Adipocyte (in vitro differentiated cells): ENCODE data around the gene MMAA.
"Not testable (repeated sequence)": the region's sequence is repeated elsewhere in the genome, so short reads cannot be mapped to it uniquely, and the experiment has no call there.

Experiments
- DNase-seq: peaks from one replicate; pipeline ENCODE4 v3.0.0-alpha.2; 2015; ENCODE audit warnings: low read depth
- H3K27me3 ChIP-seq: replicated peaks from 2 replicates; pipeline ENCODE4 v1.7.0; 2013; ENCODE audit warnings: mild to moderate bottlenecking, low read length, moderate library complexity; ENCODE audit not compliant: control insufficient read depth, insufficient read depth
- H3K36me3 ChIP-seq: 2 replicates; pipeline ENCODE4 v1.7.0; 2013; ENCODE audit warnings: low read length, mild to moderate bottlenecking, moderate library complexity; ENCODE audit not compliant: control insufficient read depth, insufficient read depth, severe bottlenecking
- H3K4me1 ChIP-seq: 2 replicates; pipeline ENCODE4 v1.7.0; 2013; ENCODE audit warnings: mild to moderate bottlenecking, low read length, moderate library complexity; ENCODE audit not compliant: control insufficient read depth, insufficient read depth
- H3K4me3 ChIP-seq: 2 replicates; pipeline ENCODE4 v1.7.0; 2013; ENCODE audit warnings: mild to moderate bottlenecking, low read length, moderate library complexity
- H3K9ac ChIP-seq: 2 replicates; pipeline ENCODE4 v1.7.0; 2013; ENCODE audit warnings: mild to moderate bottlenecking, low read length, moderate library complexity
- H3K9me3 ChIP-seq: 2 replicates; pipeline ENCODE4 v1.7.0; 2013; ENCODE audit warnings: mild to moderate bottlenecking, low read length, moderate library complexity; ENCODE audit not compliant: control insufficient read depth

The MMAA gene

DNA sequence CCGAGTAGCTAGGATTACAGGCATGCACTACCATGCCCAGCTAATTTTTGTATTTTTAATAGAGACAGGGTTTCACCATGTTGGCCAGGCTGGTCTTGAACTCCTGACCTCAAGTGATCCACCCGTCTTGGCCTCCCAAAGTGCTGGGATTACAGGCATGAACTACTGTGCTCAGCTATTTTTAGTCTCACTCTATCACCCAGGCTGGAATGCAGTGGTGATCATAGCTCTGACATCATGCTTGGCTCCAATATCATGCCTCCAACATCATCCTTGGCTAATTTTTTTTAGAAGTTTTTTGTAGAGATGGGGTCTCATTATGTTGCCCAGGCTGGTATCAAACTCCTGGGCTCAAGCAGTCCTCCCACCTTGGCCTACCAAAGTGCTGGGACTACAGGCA is 21.1 kb downstream of the MMAA start:
- not testable (repeated sequence) for H3K4me3 ChIP-seq, H3K9me3 ChIP-seq, H3K4me1 ChIP-seq, H3K27me3 ChIP-seq, H3K9ac ChIP-seq
- DNase-seq = peak; percentile 53
- H3K36me3 ChIP-seq = peaks cover 13% of the 10 kb centered on the region

DNA sequence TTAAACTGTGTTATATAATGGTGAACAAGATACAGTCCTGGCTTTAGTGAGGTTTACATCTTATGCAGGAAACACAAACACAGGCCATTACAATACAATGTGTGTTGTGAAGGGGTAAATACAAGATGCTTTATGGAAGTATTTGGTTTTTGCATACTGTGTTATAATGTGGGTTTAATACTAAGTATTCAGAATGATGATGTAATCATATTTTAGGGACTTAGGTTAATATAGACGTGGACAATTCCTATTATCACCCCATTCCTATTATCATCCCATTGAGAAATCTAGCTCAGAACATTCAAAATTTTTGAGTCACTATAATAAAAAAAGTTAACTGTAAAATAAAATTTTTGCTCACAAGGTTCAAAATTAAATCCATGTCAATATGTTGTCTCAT is 24.1 kb downstream of the MMAA start:
- H3K4me3 ChIP-seq = no peak overlapping the region
- no peaks in the 10 kb centered on the region for H3K9me3 ChIP-seq
- peaks cover 22% of the 10 kb centered on the region for H3K36me3 ChIP-seq
- peaks cover 6% of the 10 kb centered on the region for H3K4me1 ChIP-seq
- no peak for DNase-seq
- H3K9ac ChIP-seq = no peak overlapping the region
- H3K27me3 ChIP-seq = no peaks in the 10 kb centered on the region

DNA sequence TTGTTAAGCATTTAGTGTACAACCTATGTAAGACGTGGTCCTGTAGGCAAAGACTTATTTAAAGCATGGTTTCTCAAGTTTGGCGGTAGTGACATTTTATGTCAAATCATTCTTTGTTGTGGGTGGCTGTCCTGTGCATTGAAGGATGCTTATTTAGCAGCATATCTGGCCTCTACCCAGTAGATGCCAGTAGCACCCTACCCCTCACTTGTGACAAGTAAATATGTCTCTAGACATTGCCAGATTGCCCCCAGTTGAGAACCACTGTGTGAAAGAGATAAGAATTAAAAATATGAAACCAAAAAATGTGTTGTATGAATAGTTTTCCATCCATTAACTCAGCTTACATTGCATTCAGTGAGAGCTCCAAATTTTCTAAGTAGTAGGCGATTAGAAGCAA is 25.5 kb downstream of the MMAA start:
- Histone ChIP-seq H3K27me3 (no peaks in the 10 kb centered on the region), H3K4me3 (no peak overlapping the region), H3K36me3 (peaks cover 11% of the 10 kb centered on the region), H3K9ac (no peak overlapping the region), H3K9me3 (no peaks in the 10 kb centered on the region), H3K4me1 (peaks cover 6% of the 10 kb centered on the region)
- no peak for DNase-seq

DNA sequence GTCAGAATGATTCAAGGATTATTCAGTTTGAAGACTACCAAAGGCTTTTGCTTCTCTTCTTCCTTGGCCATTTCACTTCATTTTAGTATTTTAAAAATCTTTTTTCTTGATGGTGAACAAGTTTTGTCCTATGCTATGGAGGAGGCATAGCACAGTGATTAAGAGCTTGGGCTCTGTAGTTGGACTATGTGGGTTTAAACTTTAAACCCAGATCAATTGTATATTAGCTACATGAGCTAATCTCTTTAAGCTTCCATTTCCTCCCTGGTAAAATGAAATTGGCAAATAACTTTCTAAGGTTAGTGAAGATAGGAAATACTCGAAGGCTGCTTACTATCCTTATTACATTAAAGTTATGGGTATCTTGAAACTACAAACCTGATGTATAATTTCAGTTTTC is 37.0 kb downstream of the MMAA start:
- DNase-seq = no peak
- no peaks in the 10 kb centered on the region for H3K9me3 ChIP-seq
- no peaks in the 10 kb centered on the region for H3K27me3 ChIP-seq
- no peaks in the 10 kb centered on the region for H3K4me1 ChIP-seq
- H3K36me3 ChIP-seq = peaks cover 26% of the 10 kb centered on the region
- no peak overlapping the region for H3K4me3 ChIP-seq
- no peak overlapping the region for H3K9ac ChIP-seq

DNA sequence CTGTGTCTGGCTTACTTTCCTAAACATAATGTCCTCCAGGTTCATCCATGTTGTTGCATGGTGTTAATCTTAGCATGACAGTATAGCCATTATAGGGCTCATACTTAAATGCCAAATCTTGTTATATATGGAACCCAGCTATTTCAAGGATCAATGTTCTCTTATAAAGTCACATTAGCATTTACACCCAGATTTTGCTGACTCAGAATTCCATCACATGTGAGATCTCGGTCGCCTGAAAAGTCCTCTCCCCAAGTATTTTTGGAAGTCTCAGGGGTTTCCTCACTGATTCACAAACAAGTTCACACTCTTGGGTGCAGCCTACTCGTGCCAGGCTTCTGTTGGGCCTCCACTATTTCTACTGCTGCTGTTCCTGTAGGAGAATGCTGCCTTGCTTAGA is 40.9 kb downstream of the MMAA start:
- no peaks in the 10 kb centered on the region for H3K27me3 ChIP-seq
- no peak for DNase-seq

DNA sequence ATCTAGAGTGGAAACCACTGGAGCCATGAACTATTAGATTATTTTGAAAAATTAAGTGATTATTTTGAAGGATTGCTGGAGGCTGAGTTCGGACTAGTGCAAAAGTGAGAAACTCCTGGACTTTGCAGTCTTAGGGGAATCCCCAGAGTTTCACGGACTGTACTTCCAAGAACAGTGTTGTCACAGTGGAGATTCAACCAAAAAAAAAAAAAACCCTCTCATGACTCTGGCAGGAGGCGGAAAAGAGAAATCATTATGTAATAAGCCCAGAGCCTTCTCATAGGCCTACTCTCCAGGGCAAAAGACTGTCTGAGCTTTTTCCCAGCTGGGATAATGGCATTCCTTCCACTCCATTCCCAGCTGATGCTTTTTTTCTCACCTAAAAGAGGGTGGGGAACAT is 44.0 kb downstream of the MMAA start:
- Histone ChIP-seq H3K9me3 (no peaks in the 10 kb centered on the region), H3K9ac (no peak overlapping the region), H3K27me3 (no peaks in the 10 kb centered on the region), H3K4me1 (peaks cover 3% of the 10 kb centered on the region), H3K4me3 (no peak overlapping the region), H3K36me3 (no peaks in the 10 kb centered on the region)
- DNase-seq = no peak

More for the DNA sequence above, 40.9 kb downstream of the MMAA start:
- Histone ChIP-seq H3K9ac (no peak overlapping the region), H3K4me1 (peaks cover 3% of the 10 kb centered on the region), H3K9me3 (no peaks in the 10 kb centered on the region), H3K4me3 (no peak overlapping the region), H3K36me3 (peaks cover 10% of the 10 kb centered on the region)

DNA sequence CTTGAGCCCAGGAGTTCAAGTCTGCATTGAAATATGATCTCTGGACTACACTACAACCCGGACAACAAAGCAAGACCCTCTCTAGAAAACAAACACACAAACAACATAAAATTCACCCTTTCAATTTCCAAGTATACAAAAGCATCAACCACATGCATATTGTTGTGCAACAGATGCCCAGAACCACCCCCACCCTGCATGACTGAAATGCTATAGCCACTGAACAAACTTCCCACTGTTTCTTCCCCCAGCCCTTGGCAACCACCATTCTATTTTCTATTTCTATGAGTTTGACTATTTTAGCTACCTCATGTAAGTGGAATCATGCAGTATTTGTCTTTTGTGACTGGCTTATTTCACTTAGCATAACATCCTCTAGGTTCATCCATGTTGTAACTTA is 46.6 kb downstream of the MMAA start:
- H3K36me3 ChIP-seq = no peaks in the 10 kb centered on the region
- no peak overlapping the region for H3K4me3 ChIP-seq
- H3K4me1 ChIP-seq = peaks cover 3% of the 10 kb centered on the region
- no peaks in the 10 kb centered on the region for H3K9me3 ChIP-seq
- no peak overlapping the region for H3K9ac ChIP-seq
- H3K27me3 ChIP-seq = no peaks in the 10 kb centered on the region
- DNase-seq = no peak

DNA sequence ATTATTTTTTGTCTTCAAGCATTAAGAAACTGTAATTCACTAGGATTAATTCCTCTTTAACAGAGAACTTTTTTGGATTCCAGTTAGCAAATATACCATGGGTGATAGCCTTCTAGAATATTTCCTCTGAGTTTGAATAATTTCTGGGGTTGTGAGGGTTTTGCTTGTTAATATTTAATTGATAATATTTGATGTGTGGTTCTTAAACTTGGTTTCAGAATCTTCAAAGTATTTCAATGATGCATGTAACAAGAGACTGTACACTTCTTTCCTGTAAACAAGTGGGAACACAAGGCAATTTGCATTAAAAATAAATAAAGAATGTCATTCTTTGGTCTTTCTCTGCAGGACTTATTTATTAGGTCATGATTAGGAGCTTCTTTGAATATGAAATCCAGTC is 51.2 kb downstream of the MMAA start:
- DNase-seq = no peak

DNA sequence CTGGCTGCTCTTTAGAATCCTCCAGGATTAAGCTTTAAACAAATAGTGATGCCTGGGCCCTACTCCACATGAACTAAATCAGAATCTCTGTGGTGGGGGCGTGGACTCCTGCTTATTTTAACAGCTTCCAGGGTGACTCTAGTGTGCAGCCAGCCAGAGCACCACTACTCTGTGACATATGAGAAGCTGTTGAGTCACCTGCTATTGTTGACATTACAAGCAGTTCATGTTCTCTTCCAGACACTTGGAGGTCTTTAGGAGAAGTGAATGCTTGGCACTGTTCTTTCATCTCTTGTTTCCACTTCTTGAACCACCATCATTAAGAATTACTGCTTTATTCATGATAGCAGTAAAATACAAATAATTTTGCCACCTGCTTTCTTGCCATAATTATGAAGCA is 60.3 kb downstream of the MMAA start:
- DNase-seq = peak; percentile 84
- peak overlapping the region; percentile 39 for H3K4me3 ChIP-seq
- peaks cover 24% of the 10 kb centered on the region for H3K4me1 ChIP-seq
- no peaks in the 10 kb centered on the region for H3K27me3 ChIP-seq
- H3K9ac ChIP-seq = no peak overlapping the region
- peaks cover 6% of the 10 kb centered on the region for H3K9me3 ChIP-seq
- no peaks in the 10 kb centered on the region for H3K36me3 ChIP-seq

More for the DNA sequence above, 51.2 kb downstream of the MMAA start:
- Histone ChIP-seq H3K9ac (no peak overlapping the region), H3K4me1 (peaks cover 2% of the 10 kb centered on the region), H3K27me3 (no peaks in the 10 kb centered on the region), H3K4me3 (no peak overlapping the region), H3K9me3 (no peaks in the 10 kb centered on the region), H3K36me3 (no peaks in the 10 kb centered on the region)

DNA sequence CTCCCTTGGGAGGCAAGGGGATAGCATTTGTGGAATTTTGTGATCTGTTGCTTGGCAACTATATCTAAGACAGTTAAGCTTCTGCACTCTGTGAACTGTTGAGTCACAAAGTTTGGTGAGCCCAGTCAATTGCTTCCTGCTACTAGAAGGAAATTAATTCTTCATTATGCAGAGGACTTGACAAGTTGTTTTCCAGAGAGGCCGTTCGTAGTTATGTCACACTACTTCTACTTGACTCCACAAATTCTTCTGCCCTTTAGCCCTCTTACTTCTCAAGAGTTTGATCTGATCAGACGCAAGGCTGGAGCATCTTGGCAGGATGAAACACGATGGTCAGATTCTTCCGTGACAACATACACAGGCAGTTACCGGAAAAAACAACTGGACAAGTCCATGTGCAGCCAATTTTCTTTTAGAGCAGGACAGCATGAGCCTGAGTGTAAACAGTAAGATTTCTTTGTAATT is 60.8 kb downstream of the MMAA start, which contains the start of gene C4orf51:
Gene C4orf51, plus strand, starts transcription at position 156 of the 465 bp plus-strand sequence. Its CDS starts 58 bp downstream, at position 214.
- H3K27me3 ChIP-seq = no peaks in the 10 kb centered on the region
- peak within 1 kb of the TSS; percentile 39 for H3K4me3 ChIP-seq
- peak; percentile 53 for DNase-seq
- no peaks in the 10 kb centered on the region for H3K36me3 ChIP-seq
- H3K4me1 ChIP-seq = peaks cover 24% of the 10 kb centered on the region
- H3K9me3 ChIP-seq = peaks cover 6% of the 10 kb centered on the region
- H3K9ac ChIP-seq = peak within 1 kb of the TSS; percentile 20

DNA sequence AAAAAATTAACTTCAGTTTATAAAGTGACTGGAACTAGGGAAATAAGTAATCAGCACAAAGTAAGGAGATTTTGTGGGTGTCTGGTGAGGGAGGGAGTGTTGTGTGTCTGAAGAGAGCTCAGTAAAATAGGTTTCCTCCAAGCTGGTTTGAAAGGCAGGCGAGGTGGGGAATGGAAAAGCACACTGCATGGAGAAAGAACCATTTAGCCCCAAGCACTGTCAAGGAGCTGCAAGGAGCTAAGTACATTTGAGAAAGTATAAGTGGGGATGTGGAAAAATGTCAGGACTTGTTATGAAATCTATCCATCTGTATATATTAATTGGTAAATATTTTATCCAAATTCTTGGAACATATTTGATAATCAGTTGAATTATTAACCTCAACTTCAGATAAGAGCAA is 61.7 kb downstream of the MMAA start:
- no peak overlapping the region for H3K4me3 ChIP-seq
- peaks cover 6% of the 10 kb centered on the region for H3K9me3 ChIP-seq
- peaks cover 17% of the 10 kb centered on the region for H3K4me1 ChIP-seq
- H3K36me3 ChIP-seq = no peaks in the 10 kb centered on the region
- no peak for DNase-seq
- H3K27me3 ChIP-seq = no peaks in the 10 kb centered on the region
- no peak overlapping the region for H3K9ac ChIP-seq

DNA sequence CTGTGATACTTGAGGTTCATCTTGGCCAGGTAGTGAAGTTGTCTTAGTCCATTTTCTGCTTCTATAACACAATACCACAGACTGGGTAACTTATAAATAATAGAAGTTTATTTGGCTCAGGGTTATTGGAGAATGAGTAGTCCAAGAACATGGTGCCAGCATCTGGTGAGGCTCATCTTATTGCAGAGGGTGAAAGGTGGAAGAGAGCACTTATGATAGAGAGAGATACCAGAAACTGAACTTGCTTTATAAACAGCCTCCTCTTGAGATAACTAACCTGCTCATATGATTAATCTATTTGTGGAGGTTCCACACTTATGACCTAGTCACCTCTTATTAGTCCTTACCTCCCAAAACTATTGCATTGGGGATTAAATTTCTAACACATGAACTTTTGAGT is 62.3 kb downstream of the MMAA start:
- Histone ChIP-seq H3K27me3 (no peaks in the 10 kb centered on the region), H3K4me1 (peaks cover 17% of the 10 kb centered on the region), H3K9me3 (peaks cover 6% of the 10 kb centered on the region), H3K36me3 (no peaks in the 10 kb centered on the region), H3K4me3 (no peak overlapping the region), H3K9ac (no peak overlapping the region)
- DNase-seq = no peak
